Germinal center (tissue), 1 donor: ENCODE results near the gene CDH15.
A peak's percentile ranks its signal among the peaks of the same experiment; 100 is the strongest.

Experiments used
- DNase-seq: peaks from one replicate; pipeline ENCODE4 v3.0.0; 2012; ENCODE audit warnings: mixed read lengths, low spot score

CDH15 gene

DNA sequence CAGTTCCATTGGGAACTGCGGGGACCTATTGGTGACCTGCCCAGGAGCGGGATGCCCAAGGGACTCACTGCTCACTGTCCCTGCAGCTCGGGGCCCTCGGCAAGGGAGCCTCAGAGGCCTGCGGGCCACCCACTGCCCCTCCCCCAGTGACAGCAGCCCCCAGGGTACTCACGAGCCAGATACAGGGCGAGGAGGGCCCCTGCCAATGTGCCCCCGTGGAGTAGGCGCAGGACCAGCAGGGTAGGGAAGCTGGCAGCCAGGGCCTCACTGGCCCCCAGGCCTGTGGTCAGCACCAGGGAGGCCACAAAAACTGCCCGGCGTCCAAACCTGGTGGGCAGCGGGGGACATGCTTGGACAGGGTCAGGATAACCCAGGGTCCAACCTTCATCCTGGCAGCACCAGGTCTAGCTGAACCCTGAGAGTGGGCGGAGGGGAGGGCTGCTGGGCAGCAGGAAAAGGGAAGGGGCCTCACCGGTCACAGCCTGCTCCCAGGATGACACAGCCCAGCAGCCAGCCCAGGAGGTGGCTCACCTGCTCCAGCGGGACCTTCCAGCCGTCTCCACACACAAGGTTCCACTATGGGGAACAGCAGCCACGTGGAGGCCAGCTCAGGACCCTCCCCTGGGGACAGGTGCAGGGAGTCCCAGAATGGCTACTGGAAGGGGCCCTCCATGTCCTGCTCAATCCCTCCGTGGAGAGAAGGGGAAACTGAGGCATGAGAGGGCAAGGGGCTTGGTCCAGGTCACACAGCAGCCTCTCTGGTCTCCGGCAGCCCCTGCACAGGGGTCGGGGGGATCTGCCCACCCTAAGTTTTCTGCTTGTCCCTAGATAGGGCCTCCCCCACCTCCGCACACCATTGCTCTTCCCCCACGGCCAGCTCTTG, 27.9 kb downstream of the CDH15 start:
- DNase-seq, result no peak

DNA sequence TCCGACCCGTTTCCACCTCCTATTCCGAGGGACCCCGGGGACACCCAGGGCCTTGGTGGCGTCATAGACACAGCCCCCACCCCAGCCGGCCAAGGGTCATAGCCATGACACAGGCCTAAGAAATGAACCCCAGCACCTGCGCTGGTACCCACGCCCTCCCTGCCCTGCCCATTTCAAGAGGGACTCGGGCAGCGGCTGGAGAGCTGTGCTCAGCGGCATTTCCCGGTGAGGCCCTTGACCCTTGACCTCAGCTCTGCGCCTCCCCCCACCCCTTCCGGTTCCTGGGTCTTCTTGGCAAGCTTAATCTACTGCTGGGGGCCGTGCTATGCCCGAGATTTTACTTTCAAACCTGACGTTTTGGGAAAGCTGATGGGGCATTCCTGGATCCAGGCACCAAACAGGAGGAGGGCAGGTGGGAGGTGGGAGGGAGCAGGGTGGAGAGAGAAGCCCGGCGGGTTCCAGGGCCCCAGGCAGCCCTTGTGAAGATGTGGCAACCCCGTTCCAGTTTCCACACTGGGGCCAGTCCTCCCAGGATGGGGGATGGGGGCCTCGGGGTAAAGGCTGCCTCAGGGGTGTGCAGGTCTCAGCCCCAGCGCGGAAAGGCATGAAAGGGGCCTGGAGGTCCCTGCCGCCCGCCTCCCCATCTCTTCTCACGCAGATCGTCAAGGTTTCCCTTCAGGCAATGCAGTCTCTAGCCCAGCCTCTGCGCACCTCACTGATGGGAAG, 28.7 kb downstream of the CDH15 start, which contains the start of gene SLC22A31:
Gene SLC22A31, minus strand, starts transcription at position 414 of the 726 bp plus-strand sequence. Its CDS starts 36 bp downstream, at position 378.
- DNase-seq, result no peak

DNA sequence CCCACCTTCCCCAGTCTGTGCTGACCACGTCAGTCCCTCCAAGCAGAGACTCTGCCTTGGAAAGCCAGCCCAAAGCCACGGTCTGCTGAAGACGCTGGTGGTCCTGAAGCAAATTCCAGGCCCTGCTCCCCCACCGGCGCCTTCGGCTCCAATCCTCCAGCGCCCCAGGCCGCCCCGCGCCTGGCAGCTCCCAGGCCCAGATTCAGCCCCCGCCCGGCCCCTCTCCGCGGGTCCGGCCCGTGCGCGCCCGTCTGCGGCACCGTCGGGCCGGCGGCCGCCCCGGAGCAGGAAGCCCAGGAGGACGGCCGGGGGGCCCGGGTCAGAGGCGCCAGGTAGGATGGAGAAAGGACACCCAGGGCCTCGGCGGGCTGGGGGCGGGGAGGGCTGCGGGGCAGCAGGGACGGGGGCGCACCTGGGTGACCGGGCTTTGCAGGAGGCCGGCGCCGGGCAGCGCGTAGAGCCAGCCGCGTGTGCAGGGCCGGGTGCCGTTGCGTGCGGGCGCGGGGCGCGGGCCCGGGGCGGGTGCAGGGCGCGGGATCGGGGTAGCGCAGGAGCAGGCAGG, 29.4 kb downstream of the CDH15 start:
- DNase-seq, result no peak

DNA sequence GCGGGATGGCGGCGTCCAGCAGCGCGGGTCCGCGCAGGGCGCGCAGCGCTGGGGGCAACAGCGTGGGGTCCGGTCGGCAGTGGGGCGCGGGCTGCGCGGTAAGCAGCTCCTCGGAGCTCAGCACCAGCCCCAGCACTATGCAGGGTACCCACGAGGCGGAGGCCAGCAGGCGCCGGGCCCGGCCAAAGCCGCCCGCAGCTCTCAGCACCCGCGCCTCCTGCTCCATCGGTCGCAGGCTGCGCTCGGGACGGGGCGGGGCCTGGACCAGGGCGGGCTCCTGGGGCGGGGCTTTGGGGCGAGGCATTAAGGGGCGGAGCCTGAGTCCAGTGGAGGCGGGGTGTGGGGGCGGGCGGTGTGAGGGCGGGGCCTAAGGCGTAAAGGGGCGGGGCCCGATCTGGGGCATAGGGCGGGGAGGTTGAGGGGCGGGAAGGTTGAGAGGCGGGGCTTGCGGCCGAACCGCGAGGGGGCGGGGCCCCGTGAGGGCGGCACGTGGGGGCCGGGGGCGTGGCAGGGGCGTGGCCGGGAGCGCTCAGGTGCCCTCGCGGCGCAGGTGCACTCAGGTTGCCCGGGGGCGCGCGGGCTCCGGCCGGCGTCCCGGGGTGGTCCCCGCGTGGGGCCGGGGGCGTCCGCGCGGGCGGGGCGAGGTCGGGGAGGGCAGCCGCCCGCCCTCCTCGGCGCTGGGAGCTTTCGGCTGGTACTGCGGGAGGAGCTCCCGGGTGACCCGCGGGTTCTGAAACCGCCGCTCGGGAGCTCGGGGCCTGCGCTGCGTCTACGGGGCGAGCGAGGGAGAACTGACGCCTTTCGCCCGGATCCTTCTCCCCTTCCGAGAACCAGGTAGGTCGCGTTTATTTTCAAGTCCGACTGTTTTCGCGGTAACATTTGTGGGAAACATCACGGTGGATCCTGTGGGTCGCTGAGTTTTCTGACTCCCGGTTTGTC, 30.2 kb downstream of the CDH15 start:
- DNase-seq, result peak; percentile 94

DNA sequence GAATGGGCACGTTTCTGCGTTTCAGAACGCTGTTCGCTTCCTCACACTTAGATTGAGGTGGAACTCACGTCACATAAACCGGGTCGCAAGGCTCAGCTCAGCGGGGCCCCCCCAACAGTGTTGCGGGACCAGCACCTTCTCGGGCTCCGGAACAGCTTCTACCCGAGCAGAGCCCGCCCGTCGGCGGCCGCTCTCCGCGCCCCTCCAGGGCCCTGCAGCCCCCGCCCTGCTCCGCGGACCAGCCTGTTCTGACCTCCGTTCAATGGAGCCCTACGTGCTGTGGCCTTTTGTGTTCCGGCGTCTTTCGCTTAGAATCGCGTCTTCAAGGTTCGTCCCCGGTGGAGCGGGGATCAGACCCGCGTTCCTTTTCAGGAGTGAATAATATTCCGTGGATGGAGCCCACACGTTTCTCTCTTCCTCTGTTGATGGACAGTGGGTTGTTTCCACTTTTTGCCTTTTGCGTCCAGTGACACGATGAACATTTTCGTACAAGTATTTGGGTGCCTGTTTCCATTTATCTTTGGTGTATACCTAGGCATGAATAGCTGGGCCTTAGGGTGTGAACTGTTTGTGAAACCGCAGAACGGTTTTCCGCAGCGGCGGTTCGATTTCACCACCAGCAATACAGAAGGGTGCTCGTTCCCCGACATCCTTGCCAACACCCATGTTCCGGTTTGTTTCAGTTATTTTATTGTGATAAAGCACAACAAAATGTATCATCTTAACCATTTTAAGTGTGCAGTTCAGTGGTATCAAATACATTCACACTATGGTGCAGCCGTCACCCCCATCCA, 31.1 kb downstream of the CDH15 start:
- no peak for DNase-seq

DNA sequence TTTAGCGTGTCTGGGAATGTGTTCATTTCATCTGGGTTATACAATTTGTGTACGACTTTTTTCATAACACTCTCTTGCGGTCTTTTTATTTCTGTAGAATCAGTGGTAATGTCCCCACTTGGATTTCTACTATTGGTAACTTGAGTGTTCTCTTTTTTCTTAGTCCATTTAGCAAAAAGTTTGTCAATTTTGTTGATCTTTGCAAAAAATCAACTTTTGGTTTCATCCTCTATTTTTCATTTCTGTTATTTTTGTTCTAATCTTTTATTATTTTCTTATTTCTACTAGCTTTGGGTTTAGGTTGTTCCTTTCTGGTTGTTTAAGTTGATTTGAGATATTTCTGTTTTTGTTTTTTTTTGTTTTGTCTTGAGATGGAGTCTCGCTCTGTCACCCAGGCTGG, 36.4 kb downstream of the CDH15 start:
- DNase-seq, result no peak

DNA sequence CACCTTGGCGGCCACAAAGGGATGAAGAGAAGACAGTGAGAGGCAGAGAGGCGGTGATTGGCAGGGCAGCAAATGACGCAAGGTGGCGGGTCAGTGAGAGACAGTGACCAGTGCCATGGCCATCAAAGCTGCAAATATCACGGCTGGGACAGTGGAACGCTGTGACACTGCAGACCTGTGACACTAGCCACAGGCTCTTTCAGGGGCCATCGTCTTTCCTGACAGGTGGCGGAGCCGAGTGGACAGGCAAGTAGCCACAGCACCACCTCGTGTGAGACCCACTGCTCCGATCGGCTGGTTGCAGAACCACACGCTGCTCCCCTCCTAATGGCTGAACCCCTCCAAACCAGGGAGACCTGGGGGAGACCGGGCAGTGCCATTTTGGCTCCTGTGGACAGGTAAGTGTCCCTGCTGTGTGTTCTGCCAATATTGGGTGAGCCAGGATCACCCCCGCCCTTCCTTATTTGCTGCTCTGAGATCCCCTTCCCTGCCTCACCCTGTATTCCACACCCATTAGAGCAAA, 38.0 kb downstream of the CDH15 start:
- no peak for DNase-seq

DNA sequence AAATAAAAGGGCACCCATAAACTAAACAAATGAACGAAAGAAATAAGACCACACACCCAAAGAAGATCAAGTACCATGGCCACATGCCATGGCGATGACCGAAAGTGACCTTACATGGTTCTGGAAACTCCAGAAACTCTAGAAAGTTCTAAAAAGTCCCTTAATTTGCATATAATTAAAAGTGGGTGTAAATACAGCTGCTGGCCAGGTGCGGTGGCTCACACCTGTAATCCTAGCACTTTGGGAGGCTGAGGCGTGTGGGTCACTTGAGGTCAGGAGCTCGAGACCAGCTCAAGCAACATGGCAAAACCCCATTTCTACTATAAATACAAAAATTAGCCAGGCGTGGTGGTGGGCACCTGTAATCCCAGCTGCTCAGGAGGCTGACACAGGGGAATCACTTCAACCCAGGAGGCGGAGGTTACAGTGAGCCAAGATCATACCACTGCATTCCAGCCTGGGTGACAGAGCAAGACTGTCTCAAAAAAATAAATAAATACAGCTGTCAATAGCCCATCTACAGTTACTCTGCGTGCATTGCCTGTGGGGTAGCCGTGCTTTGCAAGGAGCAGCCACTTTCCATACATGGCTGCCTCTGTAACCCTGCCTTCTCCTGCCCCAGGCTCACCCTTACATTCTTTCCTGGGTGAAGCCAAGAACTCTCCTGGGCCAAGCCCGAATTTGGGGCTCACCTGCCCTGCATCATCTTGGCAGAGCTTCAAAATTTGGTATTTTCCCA, 38.8 kb downstream of the CDH15 start:
- no peak for DNase-seq

DNA sequence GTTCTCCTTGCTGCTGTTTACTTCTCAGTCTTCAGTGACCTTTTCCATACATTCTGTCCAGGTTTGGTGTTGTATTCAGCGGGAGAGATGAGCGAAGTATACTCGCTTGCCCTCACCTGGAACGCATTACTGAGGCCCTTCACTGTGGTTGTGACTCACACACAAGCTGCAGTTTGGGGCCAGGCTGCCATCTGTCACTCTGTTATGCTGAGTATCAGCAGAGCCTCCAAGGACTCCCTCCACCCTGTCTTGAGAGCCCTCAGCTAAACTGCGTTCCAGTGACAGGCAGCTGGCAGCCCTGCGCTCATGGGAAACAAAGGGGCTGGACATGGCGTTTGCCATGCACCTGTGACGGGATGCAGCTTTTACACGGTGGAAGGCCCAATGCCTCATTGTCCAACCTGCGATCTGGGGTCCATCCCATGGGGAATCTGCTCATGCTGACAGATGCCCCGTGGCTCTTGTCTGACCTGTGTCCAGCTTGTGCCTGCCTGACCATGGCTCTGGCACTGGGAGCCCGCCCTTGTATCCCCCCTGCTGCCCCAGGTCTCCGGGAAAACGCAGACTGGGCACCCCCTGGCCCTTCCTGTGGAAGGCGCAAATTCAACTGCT, 39.5 kb downstream of the CDH15 start:
- DNase-seq, result no peak

DNA sequence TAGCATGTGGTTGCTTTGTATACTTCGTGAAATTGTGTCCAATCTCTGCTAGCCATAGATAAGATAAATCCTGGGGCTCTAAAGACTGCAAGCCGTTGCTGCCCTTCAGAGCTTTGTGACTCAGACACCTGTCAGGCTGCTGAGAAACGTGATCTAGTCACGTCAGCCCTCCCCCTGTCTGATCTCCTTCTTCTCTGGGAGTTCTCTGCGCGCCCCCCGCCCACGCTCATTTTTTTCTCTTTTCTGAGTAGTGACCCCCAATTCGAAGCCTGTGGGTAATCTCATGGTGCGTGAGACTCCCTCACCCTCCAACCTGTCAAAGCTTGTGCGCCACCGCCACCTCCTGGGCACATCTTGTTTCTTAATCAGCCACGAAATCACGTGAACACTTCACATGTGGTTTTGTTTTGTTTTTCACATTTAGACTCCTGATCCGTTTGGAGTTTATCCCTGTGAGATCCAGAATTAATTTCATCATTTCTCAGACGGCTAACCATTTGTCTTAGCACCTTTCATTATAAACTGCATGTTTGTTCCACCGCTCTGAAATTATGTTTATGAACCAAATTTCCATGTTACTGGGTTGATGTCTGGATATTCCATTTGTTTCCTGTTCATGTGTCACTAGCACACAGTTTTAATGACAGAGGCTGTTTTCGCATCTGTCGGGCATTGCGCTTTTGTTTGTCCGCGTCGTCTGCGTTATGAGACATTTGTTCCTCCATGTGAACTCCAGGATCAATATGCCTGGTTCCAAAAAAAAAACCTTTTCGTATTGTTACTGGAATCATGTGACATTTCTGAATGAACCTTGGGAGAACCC, 45.0 kb downstream of the CDH15 start:
- DNase-seq, result peak; percentile 82

DNA sequence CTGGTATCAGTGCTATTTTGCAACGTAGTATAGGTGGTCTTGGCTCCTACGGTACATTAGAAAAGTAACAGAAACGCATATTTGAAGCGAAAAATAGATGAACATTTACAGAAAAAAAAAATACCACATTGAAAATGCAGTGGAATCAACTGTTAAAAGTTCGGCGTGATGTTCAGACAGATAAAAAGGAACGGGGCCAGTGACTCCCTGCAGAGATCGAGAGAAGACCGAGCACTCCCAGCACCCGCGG, 45.5 kb downstream of the CDH15 start:
- DNase-seq, result no peak

DNA sequence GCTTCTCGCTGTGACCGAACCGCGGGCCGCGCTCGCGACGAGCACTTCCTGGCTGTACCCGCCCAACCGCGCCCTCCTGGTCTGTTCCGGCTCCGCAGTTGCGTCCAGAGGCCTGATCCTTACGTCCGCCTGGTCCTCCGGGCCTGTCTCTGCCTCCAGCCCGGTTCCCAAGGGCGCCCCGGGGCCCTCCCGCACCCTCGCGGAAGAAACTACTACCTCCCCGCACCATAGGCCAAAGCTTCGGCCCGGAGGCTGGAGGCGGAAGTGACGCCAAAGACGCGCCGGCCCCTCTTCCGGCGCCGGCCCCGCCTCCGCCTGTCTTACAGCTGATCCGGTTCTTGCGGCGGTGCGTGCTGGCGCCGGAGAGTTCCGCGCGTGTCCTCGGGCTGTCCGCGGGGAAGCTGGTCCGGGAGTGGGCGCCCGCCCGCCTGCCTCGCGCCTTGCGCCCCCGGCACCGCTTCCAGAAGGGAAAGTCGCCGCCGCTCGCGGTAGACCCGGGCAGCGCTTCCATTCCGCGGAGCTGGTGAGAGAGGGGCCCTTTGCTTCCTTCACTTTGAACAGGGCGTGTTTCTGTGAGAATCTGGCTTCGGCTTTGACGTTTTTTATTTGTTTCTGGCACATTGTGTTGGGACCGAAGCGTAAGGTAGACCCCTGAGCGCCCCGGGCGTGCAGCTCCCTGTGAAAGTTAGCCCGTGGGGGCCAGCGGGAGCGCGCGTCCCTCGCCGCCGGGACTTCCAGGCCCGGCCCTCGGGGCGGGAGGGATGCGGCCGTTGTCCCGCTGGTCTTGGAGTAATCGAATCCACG, 46.0 kb downstream of the CDH15 start, which contains the start of gene ZNF778:
Gene ZNF778, plus strand, starts transcription at position 316 of the 804 bp plus-strand sequence. CDS start 3,425 bp downstream, outside the sequence.
- DNase-seq, result peak; percentile 90

DNA sequence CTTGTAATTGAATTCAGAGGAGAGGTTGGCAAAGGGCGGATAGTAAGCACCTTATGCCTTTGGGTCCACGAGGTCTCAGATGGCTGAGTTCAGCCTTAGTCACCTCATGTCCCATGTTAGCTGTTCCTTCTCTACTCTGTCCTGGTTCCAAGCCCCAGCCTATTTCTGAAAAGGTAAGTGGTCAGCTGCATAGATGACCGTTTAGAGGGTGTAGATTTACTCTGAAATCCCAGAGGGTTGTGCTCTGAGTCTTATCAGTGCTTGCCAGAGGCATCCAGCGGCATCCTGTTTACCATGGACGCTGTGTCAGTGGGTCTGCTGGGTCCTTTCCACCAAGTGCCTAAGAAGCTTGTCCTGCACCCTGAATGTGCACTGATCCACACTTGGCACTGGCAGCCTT, 47.8 kb downstream of the CDH15 start:
- no peak for DNase-seq

DNA sequence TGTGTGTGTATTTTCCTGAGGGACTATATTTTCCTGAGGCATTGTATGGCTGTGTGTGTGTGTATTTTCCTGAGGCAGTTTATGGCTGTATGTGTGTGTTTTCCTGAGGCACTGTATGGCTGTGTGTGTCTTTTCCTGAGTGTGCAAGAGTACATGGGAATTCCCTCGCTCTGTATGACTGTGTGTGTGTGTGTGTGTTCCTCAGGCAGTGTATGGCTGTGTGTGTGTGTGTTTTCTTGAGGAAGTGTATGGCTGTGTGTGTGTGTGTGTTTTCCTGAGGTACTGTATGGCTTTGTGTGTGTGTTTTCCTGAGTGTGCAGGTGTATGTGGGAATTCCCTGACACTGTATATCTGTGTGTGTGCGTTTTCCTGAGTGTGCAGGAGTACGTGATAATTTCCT, 50.1 kb downstream of the CDH15 start:
- no peak for DNase-seq

DNA sequence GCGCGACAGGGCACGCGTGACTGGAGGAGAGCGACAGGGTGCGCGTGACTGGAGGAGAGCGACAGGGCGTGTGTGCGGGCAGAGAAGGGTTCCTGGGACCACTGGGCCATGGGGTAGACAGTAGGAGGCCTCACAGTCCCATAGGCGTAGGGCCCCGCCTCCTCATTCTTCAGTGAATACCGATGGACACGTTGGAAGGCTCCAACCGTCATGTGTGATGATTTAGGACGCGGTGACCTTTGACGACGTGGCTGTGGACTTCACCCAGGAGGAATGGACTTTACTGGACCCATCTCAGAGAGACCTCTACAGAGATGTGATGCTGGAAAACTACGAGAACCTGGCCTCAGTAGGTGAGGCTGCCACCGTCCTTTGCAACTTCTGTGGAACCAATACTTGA, 51.4 kb downstream of the CDH15 start:
- no peak for DNase-seq

DNA sequence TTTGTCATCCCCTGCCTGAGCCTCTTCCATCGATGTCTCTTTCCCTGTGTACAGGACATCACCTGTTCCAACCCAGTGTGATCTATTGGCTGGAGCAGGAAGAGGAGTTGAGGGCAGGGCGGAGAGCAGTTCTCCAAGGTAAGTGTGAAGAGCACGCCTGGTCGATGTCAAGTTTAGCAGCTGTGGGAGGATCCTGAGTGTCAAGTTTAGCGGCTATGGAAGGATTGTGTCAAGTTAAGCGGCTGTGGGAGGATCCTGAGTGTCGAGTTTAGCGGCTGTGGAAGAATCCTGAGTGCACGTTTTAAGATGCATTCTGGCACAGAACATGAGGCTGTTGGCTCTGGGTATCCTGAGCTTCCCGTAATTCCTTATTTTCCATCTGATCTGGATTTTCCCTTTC, 53.1 kb downstream of the CDH15 start:
- DNase-seq, result no peak

DNA sequence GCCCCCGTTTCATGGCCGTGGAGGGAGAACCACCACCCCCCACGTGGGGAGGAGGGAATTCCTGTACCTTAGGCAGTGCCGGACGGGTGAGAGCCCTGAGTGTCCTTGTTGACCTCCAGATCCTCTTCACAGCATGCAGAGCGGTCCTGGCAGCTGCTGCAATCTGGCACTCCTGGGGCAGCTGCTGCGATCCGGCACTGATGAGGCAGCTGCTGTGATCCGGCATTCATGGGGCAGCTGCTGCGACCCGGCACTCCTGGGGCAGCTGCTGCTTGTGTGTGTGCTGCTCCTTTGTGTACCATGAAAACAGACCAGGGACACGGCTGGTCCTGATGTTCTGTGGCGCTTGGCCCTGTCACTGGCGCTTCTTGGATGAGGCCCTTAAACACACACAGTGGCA, 58.7 kb downstream of the CDH15 start:
- no peak for DNase-seq

DNA sequence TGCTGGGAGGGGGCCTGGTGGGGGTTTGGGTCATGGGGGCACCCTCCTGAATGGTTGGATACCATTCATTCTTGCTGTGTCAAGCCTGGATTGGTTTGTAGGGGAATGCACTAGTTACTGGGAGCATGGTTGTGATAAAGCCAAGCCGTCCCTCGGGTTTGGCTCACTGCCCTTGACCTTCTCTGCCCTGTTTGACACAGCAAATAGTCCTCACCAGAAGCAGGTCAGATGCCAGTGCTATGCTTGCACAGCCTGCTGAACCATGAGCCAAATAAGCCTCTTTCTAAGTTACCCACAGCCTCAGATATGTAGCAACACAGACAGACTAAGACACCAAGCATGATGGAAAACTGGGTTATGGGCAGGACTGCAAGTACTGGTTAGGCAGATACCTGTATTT, 60.6 kb downstream of the CDH15 start:
- DNase-seq, result no peak
